Vagina (tissue), 2 donors: ENCODE results near the gene MTHFSD. TPM values are rescaled to one million over a fixed set of nuclear protein-coding genes. Genes with fewer than 3 reads are reported as not detected.

Experiments used
- DNase-seq, 2 donors: peaks; one replicate each; pipeline ENCODE4 v3.0.0-alpha.2; 2017; ENCODE audit errors: extremely low spot score in 2 of 2
- H3K27ac ChIP-seq: fragments of 200-600 bp; sonication (generic); one replicate; pipeline ENCODE4 v1.5.1; 2019
- H3K27me3 ChIP-seq: fragments of 200-600 bp; sonication (generic); one replicate; pipeline ENCODE4 v1.5.1; 2019
- H3K36me3 ChIP-seq, 2 donors: fragments of 200-600 bp; sonication (generic); one replicate each; pipeline ENCODE4 v1.5.1; 2017 to 2019
- H3K4me1 ChIP-seq: fragments of 200-600 bp; sonication (generic); one replicate; pipeline ENCODE4 v1.5.1; 2019
- H3K4me3 ChIP-seq, 2 donors: fragments of 200-600 bp; sonication (generic); 1 replicate in 1 of 2; 2 replicates in 1 of 2; pipeline ENCODE4 v1.5.1; 2016 to 2019
- H3K9me3 ChIP-seq: fragments of 200-600 bp; sonication (generic); one replicate; pipeline ENCODE4 v1.5.1; 2019
- POLR2A ChIP-seq, 2 donors: fragments of 450-650 bp; IDR thresholded peaks; one replicate each; pipeline ENCODE4 v1.6.1; 2017; ENCODE audit warnings: antibody characterized with exemption in 2 of 2, mild to moderate bottlenecking in 2 of 2, moderate library complexity in 2 of 2
- POLR2AphosphoS5 ChIP-seq, 2 donors: sonication (generic); formaldehyde crosslinking; IDR thresholded peaks; one replicate each; pipeline ENCODE4 v1.9.0; 2017; ENCODE audit warnings: antibody characterized with exemption in 2 of 2, mild to moderate bottlenecking in 2 of 2, low read depth in 1 of 2; ENCODE audit not compliant: insufficient read depth in 1 of 2
- intact Hi-C: fragments of 100-400 bp; cut with DNase I; formaldehyde crosslinking; loops from one replicate; pipeline ENCODE4 v1.15.1; 2023
- total RNA-seq: library from RNA; depleted of rRNA; stranded (reverse); fragments of >200 nt; gene quantifications from one replicate; pipeline ENCODE4 v1.2.3, GENCODE V29; 2016
- TF ChIP-seq, protein P1 (sequence below), 3 experiments: fragments of 450-650 bp in 2 of 3; fragments of 200-600 bp in 1 of 3; sonication (generic) in 1 of 3; IDR thresholded peaks; one replicate each; pipeline ENCODE4 v1.5.1; 2017 to 2019; ENCODE audit warnings: antibody characterized with exemption in 3 of 3, mild to moderate bottlenecking in 2 of 3, moderate library complexity in 2 of 3

MTHFSD gene
- total RNA-seq, 1 donor from 2014 or later, result 20.4 TPM

DNA sequence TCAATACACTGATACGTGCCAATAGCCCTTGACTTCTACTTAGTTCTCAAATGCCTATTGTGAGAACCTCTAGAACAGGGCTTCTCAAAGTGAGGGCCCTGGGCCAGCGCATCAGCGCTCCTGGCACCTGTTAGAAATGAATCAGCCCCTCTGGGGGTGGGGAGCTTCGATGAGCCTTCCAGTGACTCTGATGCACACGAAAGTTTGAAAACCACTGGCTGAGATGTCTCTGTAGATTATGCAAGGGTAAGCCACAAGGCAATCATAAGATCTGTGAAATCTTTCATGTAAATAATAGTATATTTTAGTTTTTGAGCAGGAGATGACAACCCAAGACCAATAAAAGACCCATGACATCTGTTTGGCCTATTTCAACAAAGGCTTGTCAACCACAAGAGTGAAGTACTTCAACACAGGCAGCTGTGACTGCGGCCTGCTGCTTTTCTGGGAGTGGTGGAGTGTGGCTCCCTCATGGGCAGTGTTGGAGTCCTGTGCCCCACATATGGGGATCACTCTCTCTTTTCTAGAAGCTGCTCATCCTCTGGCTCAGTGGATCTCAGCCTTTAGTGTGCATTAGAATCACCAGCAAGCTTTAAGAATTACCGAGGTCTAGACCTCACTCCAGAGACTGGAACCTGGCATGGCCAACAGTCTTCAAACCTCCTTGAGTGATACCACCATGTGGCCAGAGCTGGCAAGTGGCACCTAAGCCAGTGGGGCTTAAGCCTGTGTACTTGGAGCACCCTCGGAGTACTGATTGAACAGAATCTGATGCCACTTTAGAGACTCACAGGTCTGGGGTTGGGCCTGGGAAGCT, 5.8 kb downstream of the MTHFSD start:
- Histone ChIP-seq H3K9me3 (no peaks in the 10 kb centered on the region), H3K4me3 (no peak overlapping the region), H3K4me1 (peaks cover 11% of the 10 kb centered on the region), H3K27ac (no peak overlapping the region), H3K27me3 (no peaks in the 10 kb centered on the region), H3K36me3 (peaks cover 0 to 19% of the 10 kb centered on the region in 2 donors)
- TF ChIP-seq POLR2A (IDR thresholded peaks at IDR 0.05) (no peak), POLR2AphosphoS5 (IDR thresholded peaks at IDR 0.05; ENCODE audit: insufficient read depth in 1 of 2, low read depth in 1 of 2) (no peak)
- TF ChIP-seq, protein P1, sequence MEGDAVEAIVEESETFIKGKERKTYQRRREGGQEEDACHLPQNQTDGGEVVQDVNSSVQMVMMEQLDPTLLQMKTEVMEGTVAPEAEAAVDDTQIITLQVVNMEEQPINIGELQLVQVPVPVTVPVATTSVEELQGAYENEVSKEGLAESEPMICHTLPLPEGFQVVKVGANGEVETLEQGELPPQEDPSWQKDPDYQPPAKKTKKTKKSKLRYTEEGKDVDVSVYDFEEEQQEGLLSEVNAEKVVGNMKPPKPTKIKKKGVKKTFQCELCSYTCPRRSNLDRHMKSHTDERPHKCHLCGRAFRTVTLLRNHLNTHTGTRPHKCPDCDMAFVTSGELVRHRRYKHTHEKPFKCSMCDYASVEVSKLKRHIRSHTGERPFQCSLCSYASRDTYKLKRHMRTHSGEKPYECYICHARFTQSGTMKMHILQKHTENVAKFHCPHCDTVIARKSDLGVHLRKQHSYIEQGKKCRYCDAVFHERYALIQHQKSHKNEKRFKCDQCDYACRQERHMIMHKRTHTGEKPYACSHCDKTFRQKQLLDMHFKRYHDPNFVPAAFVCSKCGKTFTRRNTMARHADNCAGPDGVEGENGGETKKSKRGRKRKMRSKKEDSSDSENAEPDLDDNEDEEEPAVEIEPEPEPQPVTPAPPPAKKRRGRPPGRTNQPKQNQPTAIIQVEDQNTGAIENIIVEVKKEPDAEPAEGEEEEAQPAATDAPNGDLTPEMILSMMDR (IDR thresholded peaks at IDR 0.05), result no peak
- intact Hi-C loops, result no loop called here
- DNase-seq, result no peak

GRCh38 chr16:86547286-86547685, 7.7 kb downstream of the MTHFSD start:
- Histone ChIP-seq H3K9me3 (no peaks in the 10 kb centered on the region), H3K36me3 (peaks cover 0 to 29% of the 10 kb centered on the region in 2 donors), H3K4me3 (no peak overlapping the region), H3K4me1 (no peaks in the 10 kb centered on the region), H3K27me3 (no peaks in the 10 kb centered on the region), H3K27ac (no peak overlapping the region)
- DNase-seq, result no peak
- TF ChIP-seq POLR2AphosphoS5 (IDR thresholded peaks at IDR 0.05; ENCODE audit: insufficient read depth in 1 of 2, low read depth in 1 of 2) (no peak), POLR2A (IDR thresholded peaks at IDR 0.05) (no peak)
- TF ChIP-seq, protein P1 (IDR thresholded peaks at IDR 0.05), result no peak
- intact Hi-C loops, result no loop called here

- no peak for DNase-seq
- H3K36me3 ChIP-seq, result peaks cover 0 to 35% of the 10 kb centered on the region in 2 donors
- TF ChIP-seq POLR2A (IDR thresholded peaks at IDR 0.05) (no peak), POLR2AphosphoS5 (IDR thresholded peaks at IDR 0.05; ENCODE audit: insufficient read depth in 1 of 2, low read depth in 1 of 2) (no peak)
- TF ChIP-seq, protein P1 (IDR thresholded peaks at IDR 0.05), result no peak
- H3K4me3 ChIP-seq, result no peak overlapping the region
- intact Hi-C loops, result no loop called here
- H3K27me3 ChIP-seq, result no peaks in the 10 kb centered on the region
- H3K4me1 ChIP-seq, result no peaks in the 10 kb centered on the region
- H3K9me3 ChIP-seq, result no peaks in the 10 kb centered on the region
- no peak overlapping the region for H3K27ac ChIP-seq
Observed at GRCh38 chr16:86546638-86547013, 8.4 kb downstream of the MTHFSD start.

DNA sequence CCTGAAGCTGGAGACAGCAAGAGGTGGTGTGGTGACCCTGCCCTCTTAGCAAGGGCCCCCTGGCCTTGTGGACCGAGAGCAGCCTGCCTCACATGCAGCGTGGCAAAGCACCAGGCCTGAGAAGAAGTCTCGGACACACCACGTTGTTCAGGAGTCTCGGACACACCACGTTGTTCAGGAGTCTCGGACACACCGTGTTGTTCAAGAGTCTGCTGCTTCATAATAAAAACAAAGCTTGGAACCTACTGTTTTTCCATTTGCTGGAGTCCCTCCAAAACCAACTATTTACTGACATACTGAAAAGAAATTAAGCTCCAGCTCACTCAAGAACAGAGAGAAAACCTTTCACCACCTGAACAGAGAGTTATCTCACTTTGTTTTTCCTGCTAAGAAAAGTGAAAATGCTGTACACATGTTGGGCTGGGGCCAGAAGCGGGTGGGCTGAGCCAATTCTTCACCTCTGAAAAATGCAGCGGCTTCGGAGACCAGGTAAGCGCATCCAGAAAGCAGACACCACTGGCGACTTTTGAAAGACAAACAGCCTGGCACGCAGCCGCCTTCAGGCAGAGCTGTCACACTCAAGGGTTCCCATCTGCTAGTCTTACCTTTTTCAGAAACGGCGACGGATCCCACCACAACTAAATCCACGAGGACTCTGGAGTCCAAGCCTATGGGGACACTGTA, 8.9 kb downstream of the MTHFSD start:
- intact Hi-C loops, result no loop called here
- DNase-seq, result no peak
- H3K27ac ChIP-seq, result no peak overlapping the region
- H3K4me1 ChIP-seq, result no peaks in the 10 kb centered on the region
- TF ChIP-seq POLR2AphosphoS5 (IDR thresholded peaks at IDR 0.05; ENCODE audit: insufficient read depth in 1 of 2, low read depth in 1 of 2), result no peak
- TF ChIP-seq, protein P1 (IDR thresholded peaks at IDR 0.05), result no peak
- no peak for TF ChIP-seq POLR2A (IDR thresholded peaks at IDR 0.05)
- H3K27me3 ChIP-seq, result no peaks in the 10 kb centered on the region
- no peaks in the 10 kb centered on the region for H3K9me3 ChIP-seq
- H3K4me3 ChIP-seq, result no peak overlapping the region
- peaks cover 0 to 41% of the 10 kb centered on the region in 2 donors for H3K36me3 ChIP-seq

DNA sequence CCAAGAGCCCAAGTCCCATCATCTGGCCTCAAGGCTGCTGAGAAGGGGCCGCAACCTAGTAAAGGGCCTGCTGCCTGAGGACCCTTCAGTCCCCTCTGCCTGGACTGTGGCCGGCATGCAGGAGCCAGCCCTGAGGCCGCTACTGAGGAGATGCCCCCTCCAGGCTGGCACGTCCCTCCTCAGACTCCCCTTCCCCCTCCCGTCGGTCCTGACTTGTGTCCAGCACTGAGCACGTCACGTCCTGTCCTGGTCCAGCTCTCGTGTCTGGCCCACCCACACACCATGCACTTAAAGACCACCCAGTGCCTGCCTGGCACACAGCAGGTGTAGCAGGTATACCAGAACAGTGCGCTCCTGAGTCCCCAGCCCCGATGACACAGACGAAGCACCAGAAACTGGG, 9.6 kb downstream of the MTHFSD start:
- H3K36me3 ChIP-seq, result peaks cover 0 to 47% of the 10 kb centered on the region in 2 donors
- no peak overlapping the region for H3K27ac ChIP-seq
- TF ChIP-seq, protein P1 (IDR thresholded peaks at IDR 0.05), result no peak
- TF ChIP-seq POLR2A (IDR thresholded peaks at IDR 0.05) (no peak), POLR2AphosphoS5 (IDR thresholded peaks at IDR 0.05; ENCODE audit: insufficient read depth in 1 of 2, low read depth in 1 of 2) (no peak)
- no peaks in the 10 kb centered on the region for H3K9me3 ChIP-seq
- H3K27me3 ChIP-seq, result no peaks in the 10 kb centered on the region
- no peak for DNase-seq
- intact Hi-C loops, result no loop called here
- H3K4me3 ChIP-seq, result no peak overlapping the region
- H3K4me1 ChIP-seq, result no peaks in the 10 kb centered on the region
